NCI-H82 treated with DMSO at 0.1 percent for 48 hours (cell line): ENCODE measurements around the gene TRAK1.

Experiments used
- DNase-seq: peaks from one replicate; lab custom pipeline; 2025; ENCODE audit not compliant: unreplicated experiment; lab: John Stamatoyannopoulos, UW

TRAK1 gene

DNA sequence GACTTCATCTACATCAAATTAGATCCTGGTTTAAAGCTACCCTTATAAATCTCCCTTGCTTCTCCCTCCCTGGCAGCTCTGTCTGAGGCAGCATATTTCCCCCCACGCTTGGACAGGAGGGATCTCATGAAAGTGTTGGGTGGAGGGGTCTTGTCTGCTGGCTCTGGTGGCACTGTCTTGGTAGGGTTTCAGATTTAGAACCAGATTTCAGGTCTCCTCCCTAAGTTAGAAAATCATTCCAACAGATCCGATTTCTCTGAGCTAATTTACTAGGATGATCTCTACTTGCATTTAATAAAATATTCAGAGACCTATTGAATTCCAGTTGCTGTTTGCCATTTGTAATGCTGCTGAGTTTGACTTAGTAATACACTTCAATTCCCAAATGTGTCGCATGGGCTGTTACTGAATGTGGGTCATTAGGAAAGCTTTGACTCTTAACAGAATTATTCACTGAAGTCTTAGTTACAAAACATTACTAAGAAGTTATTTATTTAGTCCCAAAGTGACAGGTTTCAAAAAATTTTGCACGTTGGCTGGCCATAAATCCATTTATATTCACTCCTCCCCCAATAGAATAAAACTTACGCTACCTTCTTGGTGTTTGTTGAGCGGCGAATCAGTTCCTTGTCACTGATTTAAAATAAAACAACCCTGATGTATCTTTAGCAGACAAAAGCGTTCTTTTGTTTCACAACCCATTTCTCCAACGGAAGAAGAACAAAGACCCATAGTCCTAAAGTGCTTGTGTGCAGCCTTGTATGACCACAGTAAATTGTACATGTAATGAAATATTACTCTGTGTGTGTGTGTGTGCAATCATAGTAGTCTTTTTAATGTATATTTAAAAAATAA, 84.5 kb downstream of the TRAK1 start:
- no peak for DNase-seq

DNA sequence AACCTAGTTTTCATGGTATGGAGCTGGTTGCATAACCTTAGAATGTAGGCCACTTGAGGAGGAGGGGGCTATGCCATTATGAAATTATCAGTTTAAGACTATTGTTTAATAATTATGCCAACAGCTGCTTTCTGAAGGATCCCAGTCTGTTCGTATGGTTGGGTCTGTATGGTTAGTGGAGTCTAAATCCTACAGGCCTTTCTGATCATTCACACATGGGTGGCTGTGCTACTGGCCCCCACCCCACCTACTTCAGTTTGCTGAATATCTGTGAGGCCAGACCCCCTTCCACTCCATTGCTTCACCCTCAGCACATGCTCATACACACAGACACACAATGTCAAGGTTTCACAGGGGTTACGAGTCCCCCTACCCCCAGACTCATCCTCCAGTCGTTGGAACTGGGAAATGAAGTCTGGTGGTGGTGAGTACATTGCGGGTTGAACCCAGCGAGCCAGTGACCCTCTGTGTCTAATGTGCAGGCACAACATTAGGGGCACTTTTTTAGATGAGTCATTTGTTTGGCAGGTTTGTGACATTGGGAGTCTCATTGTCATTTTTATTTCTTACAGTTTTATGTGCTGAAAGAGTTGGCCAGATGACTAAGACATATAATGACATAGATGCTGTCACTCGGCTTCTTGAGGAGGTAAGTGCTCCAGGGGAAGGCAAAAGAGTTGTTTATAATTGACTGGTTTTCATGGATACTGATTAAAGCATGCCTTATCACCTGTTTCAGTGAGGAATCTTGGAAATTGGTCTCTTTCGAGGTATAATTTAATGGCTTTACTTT, 85.3 kb downstream of the TRAK1 start:
- DNase-seq: no peak

DNA sequence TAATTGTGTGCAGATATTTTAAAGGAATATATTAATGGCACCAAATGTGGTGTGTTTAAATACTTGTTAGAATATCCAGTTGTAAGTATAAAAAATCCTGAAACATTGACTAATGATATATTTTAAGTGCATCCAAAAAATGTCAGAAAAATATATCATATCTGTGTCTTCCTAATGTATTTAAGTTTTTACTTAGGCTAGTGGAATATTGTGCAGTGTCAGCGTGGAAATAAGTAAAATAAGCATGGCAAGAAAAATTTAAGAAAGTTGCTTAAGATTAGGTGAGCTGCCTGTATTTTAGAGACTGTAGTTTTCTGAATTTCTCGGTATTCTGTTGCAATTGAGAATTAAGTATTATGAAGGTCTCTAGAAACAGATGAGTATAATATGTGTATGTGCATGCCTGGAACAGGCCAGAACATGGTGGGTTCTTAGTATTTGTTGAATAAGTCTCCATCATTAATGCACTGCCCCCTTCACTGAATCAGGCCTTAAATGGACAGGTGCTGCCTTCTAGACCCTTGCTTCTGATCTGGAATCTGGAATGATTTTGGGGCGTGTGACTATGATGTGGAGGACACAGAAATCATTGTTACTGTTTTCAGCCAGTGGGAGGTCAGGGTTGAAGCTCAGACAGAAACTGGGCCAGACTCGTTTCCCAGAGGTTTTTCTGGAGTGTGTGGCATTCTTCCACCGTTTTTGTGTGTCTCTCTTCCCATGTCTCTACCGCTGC, 86.1 kb downstream of the TRAK1 start:
- DNase-seq: no peak

DNA sequence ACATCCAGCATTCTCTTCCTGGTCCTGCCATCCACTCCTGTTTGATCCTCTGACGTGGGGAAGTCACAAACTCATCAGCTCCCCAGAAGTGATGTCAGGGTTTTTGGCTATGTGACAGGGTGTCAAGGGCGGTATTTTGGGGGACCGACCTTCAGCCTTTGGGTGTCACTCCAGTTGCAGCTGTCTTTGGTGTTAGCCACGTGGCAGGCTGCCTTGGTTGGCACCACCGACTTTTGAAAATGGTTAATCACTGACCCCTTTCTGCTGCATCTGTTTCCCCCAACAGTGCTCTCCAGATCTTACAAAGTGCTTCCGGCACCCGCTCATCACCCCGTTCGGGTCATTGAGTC, 86.6 kb downstream of the TRAK1 start:
- no peak for DNase-seq

DNA sequence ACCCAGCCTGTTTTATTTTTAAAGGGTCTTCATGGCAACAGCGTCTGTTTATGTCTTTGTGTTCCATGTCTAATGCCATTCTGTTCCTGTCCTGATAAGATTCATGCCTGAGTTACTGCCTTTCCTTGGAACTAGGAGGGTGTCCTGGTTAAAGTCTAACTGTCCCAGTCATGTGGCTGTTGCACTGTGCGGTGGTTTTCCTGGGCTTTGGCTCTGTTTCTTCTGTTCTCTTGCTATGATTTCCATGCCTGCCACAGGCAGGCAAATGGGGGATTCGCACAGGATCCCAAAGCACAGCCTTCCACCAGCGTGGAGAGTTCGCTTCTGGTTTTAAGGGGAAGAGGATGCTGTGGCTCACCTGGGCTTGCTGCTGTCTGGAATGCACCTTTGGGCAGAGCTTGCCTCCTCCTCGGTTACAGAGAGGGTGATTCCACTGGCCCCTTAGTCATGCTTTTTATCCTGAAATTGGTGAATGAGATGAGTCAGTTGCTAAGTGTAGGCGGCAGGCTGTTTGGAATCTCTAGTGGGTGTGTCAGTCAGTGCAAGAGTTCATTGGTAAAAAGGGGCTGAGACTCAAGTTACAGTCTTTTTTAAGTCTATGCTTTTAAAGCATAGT, 88.1 kb downstream of the TRAK1 start:
- no peak for DNase-seq

DNA sequence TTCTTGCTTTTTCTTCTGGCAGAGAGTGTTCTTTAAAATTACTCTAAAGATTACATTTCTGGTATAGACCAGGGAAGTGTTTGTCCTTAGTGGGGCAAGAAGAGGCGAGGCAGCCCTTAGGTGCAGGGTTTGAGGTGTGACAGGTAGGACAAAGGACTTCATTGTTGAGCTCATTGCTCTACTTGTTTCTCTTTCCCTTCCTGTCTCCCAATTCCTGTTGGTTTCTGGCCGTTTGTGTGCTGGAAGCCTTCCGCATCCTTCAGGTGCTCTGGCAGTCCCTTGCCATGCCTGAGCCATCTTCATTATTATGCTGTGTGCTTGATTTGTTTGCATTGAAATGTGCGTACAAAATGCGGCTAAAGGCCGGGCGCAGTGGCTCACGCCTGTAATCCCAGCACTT, 89.7 kb downstream of the TRAK1 start:
- DNase-seq: no peak

GRCh38 chr3:42182555-42182954, 91.4 kb downstream of the TRAK1 start:
- DNase-seq: no peak

DNA sequence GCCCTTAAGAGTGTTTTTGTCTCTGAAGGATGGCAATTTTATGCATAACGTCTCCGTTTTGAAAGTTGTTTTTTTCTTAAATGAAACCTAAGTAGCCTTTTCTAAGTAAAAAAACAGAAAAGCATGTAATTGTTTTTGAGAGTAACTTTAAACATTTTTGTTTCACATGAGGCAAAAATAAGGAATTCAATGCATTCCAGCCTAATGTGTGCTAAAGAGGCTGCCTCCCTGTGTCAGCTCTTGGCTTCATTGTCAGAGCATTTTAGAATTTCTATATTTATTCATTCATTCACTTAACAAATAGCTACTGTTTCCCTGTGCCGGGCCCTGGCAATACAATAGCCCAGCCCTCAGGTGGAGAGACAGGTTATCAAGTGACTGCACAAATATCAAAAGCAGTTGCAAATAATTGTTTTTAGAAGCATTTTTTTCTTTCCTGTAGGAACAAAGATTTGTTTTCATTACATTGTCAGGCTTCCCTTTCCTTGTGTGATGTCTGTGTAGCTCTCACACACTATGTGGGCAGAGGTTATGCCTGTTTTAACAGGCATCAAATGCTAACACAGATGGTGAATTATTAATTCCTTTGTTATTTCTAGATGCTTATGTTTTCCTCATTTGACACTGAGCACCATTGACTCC, 93.0 kb downstream of the TRAK1 start:
- DNase-seq: no peak

DNA sequence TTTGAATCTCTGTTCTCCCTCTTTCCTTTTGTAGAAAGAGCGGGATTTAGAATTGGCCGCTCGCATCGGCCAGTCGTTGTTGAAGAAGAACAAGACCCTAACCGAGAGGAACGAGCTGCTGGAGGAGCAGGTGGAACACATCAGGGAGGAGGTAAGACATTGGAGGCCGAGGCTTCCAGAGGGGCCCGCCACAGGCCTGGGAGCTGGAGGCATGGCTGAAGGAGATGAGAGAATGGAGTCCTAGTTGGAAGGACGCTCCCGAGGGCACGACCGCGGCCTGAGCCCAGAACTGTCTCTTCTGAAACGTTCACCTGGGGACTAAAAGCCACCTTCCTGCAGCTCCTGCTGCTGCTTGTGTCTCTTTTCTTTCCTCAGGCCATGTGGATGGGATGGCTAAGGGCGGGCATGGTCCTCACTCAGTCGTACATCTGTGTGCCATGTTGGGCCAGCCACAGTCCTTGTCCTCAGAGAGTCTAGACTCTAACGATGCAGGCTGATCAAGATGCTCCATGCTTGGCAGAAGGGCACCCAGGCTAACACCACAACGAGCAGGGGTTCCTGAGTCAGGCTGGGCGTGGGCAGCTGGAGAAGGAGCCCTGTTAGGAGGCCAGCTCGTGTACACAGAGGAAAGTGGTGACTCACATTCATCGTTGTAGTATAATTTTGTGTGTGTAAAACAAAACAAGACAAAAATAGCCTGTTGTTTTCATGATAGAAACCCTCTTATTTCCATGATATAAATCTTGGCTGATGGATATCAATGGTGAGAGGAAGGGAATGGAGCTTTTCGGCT, 93.7 kb downstream of the TRAK1 start:
- no peak for DNase-seq

- no peak for DNase-seq
These were observed 96.8 kb downstream of the TRAK1 start for GRCh38 chr3:42187936-42188335.

- no peak for DNase-seq
These were observed 97.2 kb downstream of the TRAK1 start for GRCh38 chr3:42188376-42188775.

DNA sequence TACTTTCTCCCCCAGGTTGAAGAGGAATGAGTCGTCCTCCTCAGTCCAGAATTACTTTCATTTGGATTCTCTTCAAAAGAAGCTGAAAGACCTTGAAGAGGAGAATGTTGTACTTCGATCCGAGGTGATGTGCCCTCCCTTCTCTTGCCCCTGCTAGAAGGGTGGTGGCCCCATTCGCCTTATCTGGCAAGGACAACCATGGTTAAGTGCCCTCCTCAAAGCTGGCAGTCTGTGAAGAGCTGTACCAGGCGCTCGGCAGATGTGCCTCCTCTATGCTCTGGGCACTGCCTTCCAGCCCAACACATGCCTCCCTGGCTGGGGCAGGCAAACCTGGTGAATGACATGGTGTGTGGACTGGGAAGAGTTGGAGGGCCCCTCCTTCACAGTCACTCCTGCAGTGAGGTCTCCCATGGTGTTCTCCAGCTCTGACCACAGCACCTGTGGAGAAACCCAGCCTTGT, 97.9 kb downstream of the TRAK1 start:
- no peak for DNase-seq

DNA sequence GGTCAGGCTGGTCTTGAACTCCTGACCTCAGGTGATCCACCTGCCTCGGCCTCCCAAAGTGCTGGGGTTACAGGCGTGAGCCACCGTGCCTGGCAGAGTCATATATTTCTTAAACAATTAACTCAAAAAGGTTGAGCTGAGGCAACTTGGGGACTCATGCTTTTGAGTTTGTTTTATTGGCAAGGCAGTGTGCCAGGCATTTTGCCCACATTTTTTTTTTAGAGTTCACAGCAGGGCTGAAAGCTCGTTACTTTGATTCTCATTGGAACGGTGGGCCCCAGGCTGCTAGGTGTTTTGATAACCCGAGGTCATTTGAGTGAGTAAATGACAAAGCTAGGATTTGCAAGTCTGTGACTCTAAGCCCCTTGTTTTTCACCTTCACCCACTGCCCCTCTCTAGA, 98.6 kb downstream of the TRAK1 start:
- no peak for DNase-seq

DNA sequence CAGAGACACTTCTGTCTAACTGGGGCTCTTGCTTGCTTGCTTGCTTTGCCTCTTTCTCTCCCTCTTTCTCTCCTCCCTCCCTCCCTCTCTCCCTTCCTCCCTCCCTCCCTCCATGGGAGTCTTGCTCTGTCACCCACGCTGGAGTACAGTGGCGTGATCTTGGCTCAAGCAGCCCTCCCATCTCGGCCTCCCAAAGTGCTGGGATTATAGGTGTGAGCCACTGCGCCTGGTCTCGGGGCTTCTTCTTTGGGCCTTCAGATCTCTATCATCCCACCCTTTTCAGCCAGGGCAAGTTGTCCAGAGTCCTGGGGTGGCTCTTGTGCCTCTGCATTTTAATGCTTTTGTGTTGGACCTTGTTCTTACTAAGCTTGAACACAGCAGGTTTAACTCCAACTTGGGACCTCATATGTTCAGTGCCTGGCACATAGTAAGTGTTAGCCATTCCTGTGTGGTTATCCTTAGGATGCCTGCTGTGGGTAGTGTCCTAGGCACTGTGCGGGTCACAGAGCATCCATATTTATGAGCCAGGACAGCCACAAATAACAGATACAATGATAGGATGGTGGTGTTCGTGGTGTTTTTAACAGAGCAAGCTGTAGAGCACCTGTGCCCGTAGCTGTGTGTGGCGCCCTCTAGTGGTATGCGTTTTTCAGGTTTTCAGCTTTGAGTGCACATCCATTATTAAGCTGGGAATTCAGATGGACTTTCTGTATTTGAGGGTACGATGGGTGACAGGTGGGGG, 99.7 kb downstream of the TRAK1 start:
- peak; percentile 29 for DNase-seq

DNA sequence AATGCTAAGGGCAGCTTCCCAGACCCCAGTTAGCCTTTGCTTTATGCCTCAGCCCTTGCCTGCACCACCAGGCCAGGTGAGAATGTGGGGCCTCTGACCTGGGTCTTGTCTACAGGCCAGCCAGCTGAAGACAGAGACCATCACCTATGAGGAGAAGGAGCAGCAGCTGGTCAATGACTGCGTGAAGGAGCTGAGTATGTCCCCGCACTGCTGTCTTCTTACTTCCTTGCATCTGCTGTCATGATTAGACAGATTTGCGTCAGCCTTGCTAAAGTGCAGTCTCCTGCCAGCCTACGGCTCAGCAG, 100.2 kb downstream of the TRAK1 start:
- no peak for DNase-seq

- DNase-seq: no peak
These were observed 101.4 kb downstream of the TRAK1 start for GRCh38 chr3:42192334-42193200.

- no peak for DNase-seq
These were observed 103.9 kb downstream of the TRAK1 start for GRCh38 chr3:42194943-42195510.

DNA sequence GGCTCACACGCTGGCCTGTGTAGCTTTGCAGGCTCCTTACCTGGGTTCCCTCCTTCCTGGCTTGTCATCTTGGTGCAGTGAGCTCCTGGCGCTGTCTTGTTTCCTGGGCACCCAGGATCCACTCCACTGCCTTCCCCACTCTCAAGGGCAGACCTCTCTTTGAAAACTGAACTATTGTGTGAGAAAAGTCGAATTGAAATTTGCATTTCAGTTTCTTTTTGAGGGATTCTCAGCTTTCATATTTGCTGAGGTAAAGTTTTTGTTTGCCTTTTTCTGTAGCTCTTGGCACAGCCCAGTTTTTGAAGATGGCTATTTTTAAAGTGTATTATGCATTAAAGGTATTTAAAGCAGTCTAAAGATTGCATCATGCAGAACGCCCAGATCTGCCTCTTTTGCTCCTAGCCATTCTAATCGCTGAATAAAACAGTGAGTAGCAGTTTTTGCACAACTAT, 104.7 kb downstream of the TRAK1 start:
- no peak for DNase-seq
